Osteocyte (in vitro differentiated cells): ENCODE measurements around the gene ALPK3. TPM values are rescaled to one million over a fixed set of nuclear protein-coding genes. Genes with fewer than 3 reads are reported as not detected.

Source experiments
- DNase-seq: peaks from one replicate; pipeline ENCODE4 v3.0.0; 2021; ENCODE audit warnings: mixed read lengths; ENCODE audit not compliant: unreplicated experiment; ENCODE audit errors: extremely low spot score
- H3K27ac Mint-ChIP-seq: one replicate; pipeline ENCODE4 v1.8.0; 2021; ENCODE audit warnings: mild to moderate bottlenecking, mixed read lengths; ENCODE audit not compliant: unreplicated experiment
- H3K27me3 Mint-ChIP-seq: one replicate; pipeline ENCODE4 v1.8.0; 2021; ENCODE audit warnings: mixed read lengths; ENCODE audit not compliant: unreplicated experiment
- H3K36me3 Mint-ChIP-seq: one replicate; pipeline ENCODE4 v1.8.0; 2021; ENCODE audit warnings: mixed read lengths; ENCODE audit not compliant: unreplicated experiment
- H3K4me1 Mint-ChIP-seq: one replicate; pipeline ENCODE4 v1.8.0; 2021; ENCODE audit warnings: mixed read lengths; ENCODE audit not compliant: unreplicated experiment
- H3K4me3 Mint-ChIP-seq: one replicate; pipeline ENCODE4 v1.8.0; 2021; ENCODE audit warnings: mild to moderate bottlenecking, moderate library complexity, mixed read lengths; ENCODE audit not compliant: unreplicated experiment
- H3K9me3 Mint-ChIP-seq: one replicate; pipeline ENCODE4 v1.8.0; 2021; ENCODE audit warnings: mixed read lengths; ENCODE audit not compliant: unreplicated experiment
- CTCF ChIP-seq: fragments of 200-600 bp; sonication (generic); IDR thresholded peaks from 2 replicates; pipeline ENCODE4 v1.5.0; 2021; ENCODE audit warnings: antibody characterized with exemption, mild to moderate bottlenecking, moderate library complexity
- total RNA-seq: library from RNA; stranded (reverse); gene quantifications from 2 replicates; pipeline ENCODE4 v1.2.1, GENCODE V29; 2021

The ALPK3 gene
- total RNA-seq, 1 donor from 2014 or later = 0.27 TPM

DNA sequence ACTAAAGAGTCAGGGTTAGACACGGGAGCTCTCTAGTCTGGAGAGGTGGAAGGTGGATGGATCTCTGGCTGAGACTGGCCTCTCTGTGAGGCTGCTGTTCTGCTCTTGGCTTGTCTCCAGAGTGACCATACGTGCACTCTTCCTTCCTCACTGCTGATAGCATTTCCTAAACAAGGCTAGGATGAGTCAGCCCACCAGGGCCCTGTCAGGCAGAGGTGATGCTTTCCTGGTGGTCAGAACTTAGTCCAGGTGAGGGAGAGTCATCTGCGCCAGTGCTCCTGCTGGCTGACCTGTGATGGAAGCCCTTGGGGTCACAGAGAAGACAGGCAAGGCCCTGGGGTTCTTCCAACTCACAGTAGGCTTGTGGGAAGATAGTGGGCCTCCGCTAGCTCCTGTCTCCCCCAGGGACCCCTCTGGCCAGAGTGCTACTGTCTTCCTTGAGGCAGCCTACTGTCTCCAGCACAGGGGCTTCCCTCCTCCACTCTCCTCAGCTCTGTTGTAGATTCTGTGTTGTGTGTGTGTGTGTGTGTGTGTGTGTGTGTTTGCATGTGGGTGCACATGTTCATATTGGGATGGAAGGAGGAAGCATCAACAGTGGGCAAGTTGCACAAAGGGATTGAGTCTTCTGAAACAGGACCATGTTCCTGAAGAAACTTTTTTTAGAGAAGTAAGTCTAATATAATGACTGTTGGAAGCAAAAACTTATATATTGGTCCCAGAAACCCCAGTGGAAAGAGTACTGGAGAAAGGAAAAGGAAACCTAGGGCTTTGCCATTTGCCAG, 16.5 kb downstream of the ALPK3 start:
- H3K4me3 Mint-ChIP-seq = no peak overlapping the region
- peaks cover 36% of the 10 kb centered on the region for H3K27me3 Mint-ChIP-seq
- no peak overlapping the region for H3K27ac Mint-ChIP-seq
- H3K4me1 Mint-ChIP-seq = no peaks in the 10 kb centered on the region
- DNase-seq = no peak
- TF ChIP-seq CTCF = no peak
- H3K36me3 Mint-ChIP-seq = no peaks in the 10 kb centered on the region
- no peaks in the 10 kb centered on the region for H3K9me3 Mint-ChIP-seq

GRCh38 chr15:84834229-84834955, 17.2 kb downstream of the ALPK3 start:
- H3K4me3 Mint-ChIP-seq = no peak overlapping the region
- H3K36me3 Mint-ChIP-seq = no peaks in the 10 kb centered on the region
- peaks cover 1% of the 10 kb centered on the region for H3K4me1 Mint-ChIP-seq
- no peaks in the 10 kb centered on the region for H3K9me3 Mint-ChIP-seq
- H3K27ac Mint-ChIP-seq = no peak overlapping the region
- no peak for TF ChIP-seq CTCF
- H3K27me3 Mint-ChIP-seq = peaks cover 33% of the 10 kb centered on the region
- no peak for DNase-seq

DNA sequence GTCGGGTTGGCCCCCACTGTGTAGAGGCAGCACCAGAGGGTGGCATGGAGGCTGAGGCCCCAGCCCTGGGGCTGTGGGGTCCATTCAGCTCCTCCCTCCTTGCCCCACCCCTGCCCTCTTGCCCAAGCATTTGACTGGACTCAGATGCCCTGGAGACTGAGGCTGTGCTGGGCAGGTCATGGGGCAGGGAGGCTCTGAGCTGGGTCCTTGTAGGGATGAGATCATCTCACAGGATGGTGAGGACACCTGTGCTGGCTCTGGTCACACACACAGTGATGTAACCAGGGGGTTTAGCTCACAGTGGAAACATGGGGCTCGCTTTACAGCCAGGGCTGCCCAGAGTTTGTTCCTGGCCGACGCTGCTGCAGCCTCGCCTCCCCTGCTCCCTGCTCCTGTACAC, 17.8 kb downstream of the ALPK3 start:
- Mint-ChIP-seq H3K27me3 (peaks cover 30% of the 10 kb centered on the region), H3K4me3 (no peak overlapping the region), H3K4me1 (peaks cover 6% of the 10 kb centered on the region), H3K9me3 (no peaks in the 10 kb centered on the region), H3K27ac (no peak overlapping the region), H3K36me3 (no peaks in the 10 kb centered on the region)
- TF ChIP-seq CTCF = no peak
- no peak for DNase-seq

DNA sequence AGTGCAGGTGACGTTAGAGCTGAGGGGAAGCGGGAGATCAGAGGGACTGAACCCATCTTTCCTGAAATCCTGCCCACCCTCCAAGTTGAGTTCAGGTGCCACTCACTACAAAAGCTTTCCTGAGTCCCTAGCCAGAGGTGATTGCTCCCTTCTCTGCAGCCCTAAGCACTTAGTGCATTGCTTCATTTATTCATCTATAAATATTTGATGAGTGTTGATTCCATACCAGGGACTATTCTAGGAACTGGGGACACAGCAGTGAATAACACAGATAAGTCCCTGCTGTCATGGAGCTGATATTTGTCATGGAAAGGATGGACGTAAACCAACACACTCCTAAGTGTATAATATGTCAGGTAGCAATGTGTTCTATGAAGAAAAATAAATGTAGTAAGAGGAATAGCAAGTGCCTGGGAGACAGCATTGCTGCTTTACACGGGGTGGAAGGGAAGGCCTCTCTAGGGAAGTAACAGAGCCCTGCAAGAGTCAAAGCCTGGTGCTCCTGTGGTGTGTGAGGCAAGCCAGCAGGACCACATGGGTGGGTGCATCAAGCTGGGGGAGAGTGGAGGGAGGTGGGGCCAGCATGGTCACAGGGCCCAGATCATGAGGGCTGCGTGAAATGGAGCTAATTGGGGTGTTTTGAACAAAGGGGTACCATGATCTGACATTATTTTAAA, 18.6 kb downstream of the ALPK3 start:
- DNase-seq = no peak
- Mint-ChIP-seq H3K27ac (no peak overlapping the region), H3K9me3 (no peaks in the 10 kb centered on the region), H3K4me1 (peaks cover 12% of the 10 kb centered on the region), H3K36me3 (no peaks in the 10 kb centered on the region), H3K4me3 (no peak overlapping the region), H3K27me3 (peaks cover 29% of the 10 kb centered on the region)
- no peak for TF ChIP-seq CTCF

- Mint-ChIP-seq H3K4me3 (no peak overlapping the region), H3K36me3 (no peaks in the 10 kb centered on the region), H3K27ac (no peak overlapping the region), H3K27me3 (peaks cover 24% of the 10 kb centered on the region), H3K4me1 (peaks cover 21% of the 10 kb centered on the region), H3K9me3 (no peaks in the 10 kb centered on the region)
- DNase-seq = no peak
- no peak for TF ChIP-seq CTCF
Measured at GRCh38 chr15:84836844-84837243, 19.7 kb downstream of the ALPK3 start.
